ENCODE data around the gene PEX11B.
A peak's percentile ranks its signal among the peaks of the same experiment; 100 is the strongest.

The PEX11B gene

GRCh38 chr1:145871994-145872924 lies 46.3 kb downstream of the PEX11B start:
- DNase-seq (ENCODE audit: low spot score) = peak; percentile 50

- DNase-seq (ENCODE audit: low spot score) = no peak
Measured at GRCh38 chr1:145868232-145868631, 50.3 kb downstream of the PEX11B start.

- DNase-seq (ENCODE audit: low spot score) = no peak
Measured at GRCh38 chr1:145863282-145864018, 55.1 kb downstream of the PEX11B start.

Data from germinal center (tissue), 1 donor.